ENCODE data around the gene NEIL1. TPM values are rescaled to one million over a fixed set of nuclear protein-coding genes. Genes with fewer than 3 reads are reported as not detected.
"Not testable (repeated sequence)": the region's sequence is repeated elsewhere in the genome, so short reads cannot be mapped to it uniquely, and the experiment has no call there.

Gene NEIL1
- total and polyA plus RNA-seq, 4 experiments from 2014 or later, result 1.5 to 16.4 (median 7.8) TPM

DNA sequence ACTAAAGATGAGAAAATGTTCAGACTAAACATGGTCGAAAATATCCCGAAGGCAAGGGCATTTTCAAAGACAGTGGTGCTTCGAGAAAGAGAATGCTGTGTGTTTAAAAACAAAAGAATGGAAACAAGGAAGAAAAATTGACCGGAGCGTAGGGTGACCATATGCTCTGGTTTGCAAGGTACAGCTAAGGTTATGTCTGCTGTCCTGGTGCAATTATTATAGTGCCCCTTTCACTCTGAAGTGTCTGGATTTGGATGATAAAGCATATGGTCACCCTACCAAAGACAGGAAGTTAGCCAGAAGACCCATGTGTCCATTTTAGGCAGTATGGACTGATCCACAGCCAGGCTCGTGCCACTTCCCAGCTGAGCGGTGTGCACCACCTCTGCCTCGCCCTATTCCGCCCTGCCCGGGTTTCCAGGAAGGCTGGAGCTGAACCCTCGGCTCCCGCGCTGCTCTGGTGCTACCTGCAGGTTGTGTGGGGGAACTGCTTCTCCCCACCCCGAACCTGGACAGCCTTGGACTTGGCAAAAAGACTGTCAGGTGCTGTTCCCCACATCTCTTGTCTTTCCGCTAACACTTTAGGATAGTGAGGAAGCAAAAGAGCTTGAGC, 39.0 kb upstream of the NEIL1 start:
- no peaks in the 10 kb centered on the region for H3K36me3 ChIP-seq (ENCODE audit: insufficient read depth, low read length)
- no peaks in the 10 kb centered on the region for H3K9me3 ChIP-seq (ENCODE audit: control insufficient read depth in 1 of 2, low read length in 2 of 2)
- intact Hi-C loops (cut with micrococcal nuclease), result no loop called here
- no peak overlapping the region for H3K4me3 Mint-ChIP-seq
- no peak overlapping the region for H3K27ac Mint-ChIP-seq
- POLR2A ChIA-PET (ENCODE audit: partially characterized antibody), result no interaction called here
- no peak overlapping the region for H3K4me3 ChIP-seq (ENCODE audit: low read length in 2 of 2)
- no peaks in the 10 kb centered on the region for H3K27me3 ChIP-seq (ENCODE audit: insufficient read depth, low read length)
- CTCF ChIA-PET (ENCODE audit: partially characterized antibody), result no interaction called here
- peaks cover 0 to 2% (median 0%) of the 10 kb centered on the region in 4 donors for H3K4me1 Mint-ChIP-seq
- no peak for DNase-seq
- H3K36me3 Mint-ChIP-seq, result no peaks in the 10 kb centered on the region
- peaks cover 15 to 28% of the 10 kb centered on the region in 2 donors for H3K27me3 Mint-ChIP-seq
- H3K9me3 Mint-ChIP-seq, result no peaks in the 10 kb centered on the region
- peaks cover 4% of the 10 kb centered on the region for H3K4me1 ChIP-seq (ENCODE audit: insufficient read depth, low read length)
- no peak overlapping the region for H3K27ac ChIP-seq (ENCODE audit: low read depth, low read length)

DNA sequence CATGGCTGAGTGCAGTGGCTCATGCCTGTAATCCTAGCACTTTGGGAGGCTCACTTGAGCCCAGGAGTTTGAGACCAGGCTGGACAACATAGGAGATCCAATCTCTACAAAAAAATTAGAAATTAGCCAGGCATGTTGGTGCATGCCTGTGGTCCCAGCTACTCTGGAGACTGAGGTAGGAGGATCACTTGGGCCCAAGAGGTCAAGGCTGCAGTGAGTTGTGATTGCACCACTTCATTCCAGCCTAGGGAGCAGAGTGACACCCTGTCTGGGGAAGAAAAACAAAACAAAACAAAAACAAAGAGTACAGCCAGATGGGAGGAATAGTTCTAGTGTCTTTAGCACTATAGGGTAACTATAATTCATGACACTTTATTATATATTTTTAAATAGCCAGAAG, 37.1 kb upstream of the NEIL1 start:
- DNase-seq, result no peak
- no peaks in the 10 kb centered on the region for H3K9me3 Mint-ChIP-seq
- no peaks in the 10 kb centered on the region for H3K9me3 ChIP-seq (ENCODE audit: control insufficient read depth in 1 of 2, low read length in 2 of 2)
- peaks cover 4% of the 10 kb centered on the region for H3K4me1 ChIP-seq (ENCODE audit: insufficient read depth, low read length)
- H3K4me3 ChIP-seq (ENCODE audit: low read length in 2 of 2), result no peak overlapping the region
- peaks cover 15 to 22% of the 10 kb centered on the region in 2 donors for H3K27me3 Mint-ChIP-seq
- no peak overlapping the region for H3K4me3 Mint-ChIP-seq
- H3K36me3 Mint-ChIP-seq, result no peaks in the 10 kb centered on the region
- no peak overlapping the region for H3K27ac ChIP-seq (ENCODE audit: low read depth, low read length)
- H3K36me3 ChIP-seq (ENCODE audit: insufficient read depth, low read length), result no peaks in the 10 kb centered on the region
- CTCF ChIA-PET (ENCODE audit: partially characterized antibody), result no interaction called here
- POLR2A ChIA-PET (ENCODE audit: partially characterized antibody), result no interaction called here
- intact Hi-C loops (cut with micrococcal nuclease), result no loop called here
- peaks cover 0 to 2% (median 0%) of the 10 kb centered on the region in 4 donors for H3K4me1 Mint-ChIP-seq
- no peaks in the 10 kb centered on the region for H3K27me3 ChIP-seq (ENCODE audit: insufficient read depth, low read length)
- no peak overlapping the region for H3K27ac Mint-ChIP-seq

DNA sequence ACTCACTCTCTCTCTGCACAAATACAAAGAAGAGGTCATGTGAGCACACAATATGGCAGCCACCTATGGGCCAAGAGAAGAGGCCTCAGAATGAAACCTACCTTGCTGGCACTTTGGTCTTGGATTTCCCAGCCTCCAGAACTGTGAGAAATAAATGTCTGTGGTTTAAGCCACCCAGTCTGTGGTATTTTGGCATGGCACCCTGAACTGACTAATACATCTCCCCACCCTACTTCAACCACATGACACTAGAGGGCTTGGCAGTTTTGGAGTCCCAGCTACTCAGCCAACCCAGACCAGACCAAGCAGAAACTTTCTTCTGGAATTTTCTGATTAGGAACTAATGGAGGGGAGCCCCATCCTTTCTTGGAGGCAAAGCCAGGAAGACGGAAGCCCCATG, 34.3 kb upstream of the NEIL1 start:
- intact Hi-C loops (cut with micrococcal nuclease); H3K4me3 ChIP-seq (ENCODE audit: low read length in 2 of 2); H3K4me1 Mint-ChIP-seq; DNase-seq; POLR2A ChIA-PET (ENCODE audit: partially characterized antibody); H3K4me1 ChIP-seq (ENCODE audit: insufficient read depth, low read length); CTCF ChIA-PET (ENCODE audit: partially characterized antibody); H3K9me3 Mint-ChIP-seq; H3K27me3 ChIP-seq (ENCODE audit: insufficient read depth, low read length); H3K36me3 Mint-ChIP-seq; H3K36me3 ChIP-seq (ENCODE audit: insufficient read depth, low read length); H3K27ac ChIP-seq (ENCODE audit: low read depth, low read length); H3K9me3 ChIP-seq (ENCODE audit: control insufficient read depth in 1 of 2, low read length in 2 of 2): not testable (repeated sequence)
- peaks cover 7 to 12% of the 10 kb centered on the region in 2 donors for H3K27me3 Mint-ChIP-seq
- peak overlapping the region in 1 of 8 donors; percentile 3 for H3K4me3 Mint-ChIP-seq
- H3K27ac Mint-ChIP-seq, result peak overlapping the region in 1 of 7 donors; percentile 25

DNA sequence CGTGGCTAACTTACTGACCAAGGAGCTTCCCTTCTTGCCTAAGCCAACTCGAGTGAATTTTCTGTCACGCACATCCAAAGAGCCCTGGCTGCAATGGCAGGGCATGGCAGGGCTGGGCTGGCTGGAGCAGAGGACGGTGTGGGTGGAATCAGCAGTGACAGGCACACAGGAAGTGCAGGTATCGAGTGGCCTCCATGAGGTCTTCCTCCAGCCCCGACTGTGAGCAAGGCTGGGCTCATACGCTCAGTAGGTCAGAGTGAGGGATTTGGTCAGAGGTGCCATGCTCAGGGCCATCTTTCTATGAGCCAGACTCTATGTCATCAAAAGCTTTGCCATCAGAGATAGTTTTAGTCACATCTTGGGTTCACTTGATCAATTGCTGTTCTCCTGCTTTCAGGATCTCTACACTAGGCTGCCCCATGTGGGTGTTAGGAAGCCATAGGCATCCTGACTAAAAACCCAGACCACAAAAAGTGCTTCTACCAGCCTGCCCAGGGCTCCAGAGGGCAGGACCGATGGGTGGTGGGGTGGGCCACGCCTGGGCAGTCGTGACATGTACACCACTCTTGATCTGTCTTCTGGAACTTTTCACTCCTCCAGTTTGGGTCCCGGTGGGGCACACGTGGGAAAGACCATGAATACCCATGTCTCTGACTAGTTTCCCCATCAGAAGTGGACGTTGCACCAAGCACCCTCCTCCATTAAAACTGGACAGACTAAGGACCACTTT, 33.6 kb upstream of the NEIL1 start:
- ChIA-PET CTCF (ENCODE audit: partially characterized antibody) (no interaction called here), POLR2A (ENCODE audit: partially characterized antibody) (no interaction called here)
- intact Hi-C loops (cut with micrococcal nuclease), result no loop called here
- Histone ChIP-seq H3K36me3 (ENCODE audit: insufficient read depth, low read length) (no peaks in the 10 kb centered on the region), H3K9me3 (ENCODE audit: control insufficient read depth in 1 of 2, low read length in 2 of 2) (no peaks in the 10 kb centered on the region), H3K4me1 (ENCODE audit: insufficient read depth, low read length) (no peaks in the 10 kb centered on the region), H3K4me3 (ENCODE audit: low read length in 2 of 2) (no peak overlapping the region), H3K27me3 (ENCODE audit: insufficient read depth, low read length) (no peaks in the 10 kb centered on the region), H3K27ac (ENCODE audit: low read depth, low read length) (no peak overlapping the region)
- H3K9me3 Mint-ChIP-seq, result no peaks in the 10 kb centered on the region
- no peaks in the 10 kb centered on the region for H3K36me3 Mint-ChIP-seq
- H3K4me1 Mint-ChIP-seq, result peaks cover 0 to 2% (median 0%) of the 10 kb centered on the region in 4 donors
- H3K4me3 Mint-ChIP-seq, result no peak overlapping the region
- DNase-seq, result no peak
- H3K27ac Mint-ChIP-seq, result no peak overlapping the region
- peaks cover 3 to 7% of the 10 kb centered on the region in 2 donors for H3K27me3 Mint-ChIP-seq

DNA sequence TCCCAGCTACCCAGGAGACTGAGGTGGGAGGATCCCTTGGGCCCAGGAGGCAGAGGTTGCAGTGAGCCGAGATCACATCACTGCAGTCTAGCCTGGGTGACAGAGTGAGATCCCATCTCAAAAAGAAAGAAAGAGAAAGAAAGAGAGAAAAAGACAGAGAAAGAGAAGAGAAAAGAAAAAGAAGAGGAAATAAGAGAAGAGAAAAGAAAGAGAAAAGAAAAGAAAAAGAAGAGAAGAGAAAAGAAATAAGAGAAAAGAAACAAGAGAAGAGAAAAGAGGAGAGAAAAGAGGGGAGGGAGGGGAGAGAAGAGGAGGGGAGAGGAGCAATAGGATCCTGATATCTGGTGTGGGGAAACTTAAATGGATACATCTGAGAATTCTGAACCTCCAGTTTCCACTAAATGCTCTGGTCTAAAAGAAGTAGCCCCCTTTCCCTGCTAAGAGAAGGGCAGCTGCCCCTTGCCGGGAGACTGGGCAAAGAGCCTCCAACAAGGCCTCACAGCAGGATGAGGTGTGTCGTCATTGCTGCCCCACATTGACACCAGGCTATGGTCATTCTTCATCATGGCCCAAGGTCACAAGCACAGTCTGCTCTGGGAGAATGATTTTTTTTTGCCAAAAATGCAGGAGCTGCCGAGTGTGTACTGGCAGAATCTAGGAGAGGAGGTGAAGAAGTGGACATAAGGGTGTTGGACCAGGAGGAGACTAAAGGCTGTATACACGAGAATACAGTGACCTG, 32.1 kb upstream of the NEIL1 start:
- H3K4me1 ChIP-seq (ENCODE audit: insufficient read depth, low read length), result no peaks in the 10 kb centered on the region
- ChIA-PET POLR2A (ENCODE audit: partially characterized antibody) (no interaction called here), CTCF (ENCODE audit: partially characterized antibody) (interaction anchor here (0.7 kb wide), 1 partner anchor 324 kb away, joined by 4 read pairs; no protein-coding TSS in a partner anchor)
- no peaks in the 10 kb centered on the region for H3K27me3 Mint-ChIP-seq
- no peak overlapping the region for H3K27ac ChIP-seq (ENCODE audit: low read depth, low read length)
- no peak overlapping the region for H3K4me3 Mint-ChIP-seq
- intact Hi-C loops (cut with micrococcal nuclease), result no loop called here
- no peak for DNase-seq
- peaks cover 0 to 2% (median 0%) of the 10 kb centered on the region in 4 donors for H3K4me1 Mint-ChIP-seq
- H3K4me3 ChIP-seq (ENCODE audit: low read length in 2 of 2), result no peak overlapping the region
- H3K36me3 ChIP-seq (ENCODE audit: insufficient read depth, low read length), result no peaks in the 10 kb centered on the region
- H3K27me3 ChIP-seq (ENCODE audit: insufficient read depth, low read length), result no peaks in the 10 kb centered on the region
- no peaks in the 10 kb centered on the region for H3K9me3 Mint-ChIP-seq
- H3K27ac Mint-ChIP-seq, result no peak overlapping the region
- H3K9me3 ChIP-seq (ENCODE audit: control insufficient read depth in 1 of 2, low read length in 2 of 2), result no peaks in the 10 kb centered on the region
- no peaks in the 10 kb centered on the region for H3K36me3 Mint-ChIP-seq

DNA sequence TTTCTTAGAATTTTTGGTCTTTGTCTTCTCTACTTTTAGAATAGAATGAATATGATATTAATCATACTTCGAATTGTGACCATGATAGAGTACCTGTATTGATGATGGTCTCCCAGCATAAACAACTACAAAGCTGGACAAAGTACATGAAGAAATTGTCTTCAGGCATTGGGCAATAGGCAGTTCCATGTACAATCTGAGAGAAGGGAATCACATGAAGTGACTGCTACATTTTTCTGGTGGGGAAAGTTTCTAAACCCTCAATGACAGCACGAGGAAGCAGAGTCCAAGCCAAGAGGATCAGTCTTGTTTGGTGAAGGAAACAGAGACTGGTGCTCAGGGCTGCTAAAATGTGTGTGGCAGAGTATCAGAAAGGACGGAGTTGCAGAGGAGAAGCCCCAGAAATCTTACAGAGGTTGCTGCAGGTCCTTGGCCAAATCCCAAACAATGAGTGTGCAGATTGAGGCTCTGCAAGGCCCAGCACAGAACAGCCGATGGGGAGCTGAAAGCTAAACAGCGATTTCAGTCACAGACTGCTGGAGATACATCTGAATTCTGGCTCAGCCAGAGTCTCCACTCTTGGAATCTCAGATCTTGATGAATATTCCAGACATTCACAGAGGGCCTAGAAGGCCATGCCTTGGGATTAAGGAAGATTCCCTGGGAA, 27.5 kb upstream of the NEIL1 start:
- H3K36me3 ChIP-seq (ENCODE audit: insufficient read depth, low read length); H3K4me1 Mint-ChIP-seq; H3K9me3 Mint-ChIP-seq; H3K27me3 Mint-ChIP-seq; intact Hi-C loops (cut with micrococcal nuclease); CTCF ChIA-PET (ENCODE audit: partially characterized antibody); H3K27me3 ChIP-seq (ENCODE audit: insufficient read depth, low read length); H3K4me3 ChIP-seq (ENCODE audit: low read length in 2 of 2); POLR2A ChIA-PET (ENCODE audit: partially characterized antibody); H3K27ac Mint-ChIP-seq; H3K4me3 Mint-ChIP-seq; DNase-seq; H3K27ac ChIP-seq (ENCODE audit: low read depth, low read length); H3K36me3 Mint-ChIP-seq; H3K9me3 ChIP-seq (ENCODE audit: control insufficient read depth in 1 of 2, low read length in 2 of 2); H3K4me1 ChIP-seq (ENCODE audit: insufficient read depth, low read length): not testable (repeated sequence)

DNA sequence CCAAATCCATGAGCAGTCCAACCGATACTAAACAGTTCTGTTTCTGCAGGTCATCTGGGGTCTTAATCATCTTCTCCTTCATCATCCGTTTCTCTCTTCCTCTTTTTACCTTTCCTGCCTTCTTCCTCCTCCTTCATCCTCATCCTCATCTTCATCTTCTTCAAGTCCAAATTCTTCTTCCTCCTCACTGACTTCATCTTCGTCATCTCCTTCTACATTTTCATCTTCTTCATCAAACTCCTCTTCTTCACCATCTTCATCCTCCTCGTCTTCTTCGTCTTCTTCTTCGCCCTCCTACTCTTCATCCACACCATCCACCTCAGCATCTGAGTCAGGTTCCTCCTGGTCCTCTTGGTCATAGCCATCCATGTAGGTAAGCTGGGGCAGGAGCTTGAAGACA, 25.1 kb upstream of the NEIL1 start:
- intact Hi-C loops (cut with micrococcal nuclease), result no loop called here
- Histone ChIP-seq H3K4me1 (ENCODE audit: insufficient read depth, low read length) (no peaks in the 10 kb centered on the region), H3K27me3 (ENCODE audit: insufficient read depth, low read length) (no peaks in the 10 kb centered on the region), H3K9me3 (ENCODE audit: control insufficient read depth in 1 of 2, low read length in 2 of 2) (no peaks in the 10 kb centered on the region), H3K4me3 (ENCODE audit: low read length in 2 of 2) (no peak overlapping the region), H3K27ac (ENCODE audit: low read depth, low read length) (no peak overlapping the region), H3K36me3 (ENCODE audit: insufficient read depth, low read length) (no peaks in the 10 kb centered on the region)
- Mint-ChIP-seq H3K27me3 (no peaks in the 10 kb centered on the region), H3K4me1 (no peaks in the 10 kb centered on the region), H3K27ac (peak overlapping the region in 1 of 7 donors; percentile 72), H3K9me3 (no peaks in the 10 kb centered on the region), H3K36me3 (no peaks in the 10 kb centered on the region), H3K4me3 (no peak overlapping the region)
- ChIA-PET POLR2A (ENCODE audit: partially characterized antibody) (no interaction called here), CTCF (ENCODE audit: partially characterized antibody) (interaction anchor here (0.6 kb wide), 1 partner anchor 1349 kb away, joined by 4 read pairs; no protein-coding TSS in a partner anchor)
- no peak for DNase-seq

Measured in CD4-positive, alpha-beta memory T cell (primary cell).